Gastrocnemius medialis (tissue), 4 donors: Measurements from ENCODE around the gene SCARB1.

Experiments used
- CTCF ChIP-seq, 5 experiments: fragments of 450-650 bp in 3 of 5; fragments of 200-600 bp in 2 of 5; sonication (generic) in 2 of 5; IDR thresholded peaks in 4 of 5; conservative IDR thresholded peaks in 1 of 5; 1 replicate in 4 of 5; 2 replicates in 1 of 5; pipeline ENCODE4 v1.5.1; 2016 to 2019; ENCODE audit warnings: antibody characterized with exemption in 5 of 5, mild to moderate bottlenecking in 3 of 5, moderate library complexity in 3 of 5
- POLR2A ChIP-seq, 2 donors: fragments of 450-650 bp; IDR thresholded peaks; one replicate each; pipeline ENCODE4 v1.6.1; 2017; ENCODE audit warnings: antibody characterized with exemption in 2 of 2, mild to moderate bottlenecking in 2 of 2, moderate library complexity in 2 of 2

- no peak for TF ChIP-seq CTCF (IDR thresholded peaks at IDR 0.05 in 4 of 5, conservative IDR thresholded peaks at IDR 0.05 in 1 of 5)
- TF ChIP-seq POLR2A (IDR thresholded peaks at IDR 0.05), result no peak
Observed at GRCh38 chr12:124812356-124812755, 51.3 kb downstream of the SCARB1 start.
